Measurements from ENCODE around the gene CYP2W1. TPM values are rescaled to one million over a fixed set of nuclear protein-coding genes. Genes with fewer than 3 reads are reported as not detected.

The CYP2W1 gene
- total RNA-seq, 1 experiment from 2014 or later: not detected

DNA sequence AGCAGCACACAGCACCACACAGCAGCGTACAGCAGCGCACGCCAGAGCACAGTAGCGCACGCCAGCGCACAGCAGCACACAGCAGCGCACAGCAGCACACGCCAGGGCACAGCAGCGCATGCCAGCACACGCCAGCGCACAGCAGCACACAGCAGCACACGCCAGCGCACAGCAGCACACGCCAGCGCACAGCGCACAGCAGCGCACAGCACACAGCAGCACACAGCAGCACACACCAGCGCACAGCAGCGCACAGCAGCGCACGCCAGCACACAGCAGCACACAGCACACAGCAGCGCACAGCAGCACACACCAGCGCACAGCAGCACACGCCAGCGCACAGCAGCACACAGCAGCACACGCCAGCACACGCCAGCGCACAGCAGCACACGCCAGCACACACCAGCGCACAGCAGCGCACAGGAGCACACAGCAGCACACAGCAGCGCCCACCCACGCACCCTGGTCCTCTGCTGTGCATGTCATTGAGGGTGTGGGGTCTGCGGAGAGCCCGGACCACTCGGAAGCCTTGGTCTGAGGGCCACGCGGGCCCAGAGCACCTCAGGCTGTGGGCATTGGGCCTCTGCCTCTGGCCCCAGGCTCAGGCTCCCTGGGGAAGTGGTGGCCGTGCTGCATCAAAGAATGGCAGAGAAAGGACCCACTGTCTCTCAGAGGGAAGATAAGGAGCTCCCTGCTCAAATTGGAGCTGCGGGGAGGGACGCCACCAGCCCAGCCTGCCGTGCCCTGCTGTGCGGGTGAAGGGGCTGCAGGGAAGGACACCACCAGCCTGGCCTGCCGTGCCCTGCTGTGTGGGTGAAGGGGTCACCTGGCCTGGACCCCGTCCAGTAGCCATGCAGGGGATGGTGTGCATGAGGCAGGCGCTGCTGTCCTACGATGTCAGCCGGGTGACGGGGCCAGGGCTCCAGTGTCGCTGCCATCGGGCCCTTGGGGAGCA, 33.9 kb downstream of the CYP2W1 start:
- no peaks in the 10 kb centered on the region for H4K20me1 ChIP-seq (ENCODE audit: insufficient read depth)
- BruUV-seq (replicated peaks): no TSS peak
- ChIA-PET POLR2A (no interaction called here), CTCF (no interaction called here), RAD21 (ENCODE audit: low non-redundant PET in 1 of 2, low total read pairs in 2 of 2, uncharacterized antibody in 2 of 2, unreplicated experiment in 2 of 2) (no interaction called here)
- DNase-seq (ENCODE audit: low read depth, low spot score) (no peak), ATAC-seq (no peak)
- peaks cover 0 to 9% of the 10 kb centered on the region in 2 experiments; a peak in 1 of 4 replicates for H3K36me3 ChIP-seq (ENCODE audit: control insufficient read depth in 1 of 2, insufficient read depth in 2 of 2, low read length in 2 of 2)
- H3K9ac ChIP-seq (ENCODE audit: low read length): no peak overlapping the region
- no peaks in the 10 kb centered on the region for H3K4me1 ChIP-seq (ENCODE audit: control insufficient read depth in 1 of 2, insufficient read depth in 2 of 2, low read length in 2 of 2)
- no peaks in the 10 kb centered on the region for H3K27me3 ChIP-seq (ENCODE audit: insufficient read depth, low read length)
- H3K27ac ChIP-seq (ENCODE audit: low read depth, low read length): no peak overlapping the region; the same call in 1 of the 2 replicates
- intact Hi-C loops (cut with micrococcal nuclease): no loop called here
- no peaks in the 10 kb centered on the region for H3K9me3 ChIP-seq (ENCODE audit: control insufficient read depth in 1 of 2, insufficient read depth in 1 of 2, low read depth in 1 of 2, low read length in 2 of 2)
- peaks cover 5% of the 10 kb centered on the region; the same call in 1 of the 2 replicates for H3K79me2 ChIP-seq (ENCODE audit: insufficient read depth, low read length)
- no peak overlapping the region for H2AFZ ChIP-seq (ENCODE audit: low read depth, low read length, poor library complexity, severe bottlenecking)
- H3K9me2 ChIP-seq (ENCODE audit: insufficient read depth): no peaks in the 10 kb centered on the region
- no peak overlapping the region for H3K4me2 ChIP-seq (ENCODE audit: low read length)
- no peak overlapping the region for H3K4me3 ChIP-seq (replicated peaks in 1 of 2; ENCODE audit: low read depth in 1 of 2, low read length in 2 of 2)
- no peak for TF ChIP-seq JUND (IDR thresholded peaks at IDR 0.05)

DNA sequence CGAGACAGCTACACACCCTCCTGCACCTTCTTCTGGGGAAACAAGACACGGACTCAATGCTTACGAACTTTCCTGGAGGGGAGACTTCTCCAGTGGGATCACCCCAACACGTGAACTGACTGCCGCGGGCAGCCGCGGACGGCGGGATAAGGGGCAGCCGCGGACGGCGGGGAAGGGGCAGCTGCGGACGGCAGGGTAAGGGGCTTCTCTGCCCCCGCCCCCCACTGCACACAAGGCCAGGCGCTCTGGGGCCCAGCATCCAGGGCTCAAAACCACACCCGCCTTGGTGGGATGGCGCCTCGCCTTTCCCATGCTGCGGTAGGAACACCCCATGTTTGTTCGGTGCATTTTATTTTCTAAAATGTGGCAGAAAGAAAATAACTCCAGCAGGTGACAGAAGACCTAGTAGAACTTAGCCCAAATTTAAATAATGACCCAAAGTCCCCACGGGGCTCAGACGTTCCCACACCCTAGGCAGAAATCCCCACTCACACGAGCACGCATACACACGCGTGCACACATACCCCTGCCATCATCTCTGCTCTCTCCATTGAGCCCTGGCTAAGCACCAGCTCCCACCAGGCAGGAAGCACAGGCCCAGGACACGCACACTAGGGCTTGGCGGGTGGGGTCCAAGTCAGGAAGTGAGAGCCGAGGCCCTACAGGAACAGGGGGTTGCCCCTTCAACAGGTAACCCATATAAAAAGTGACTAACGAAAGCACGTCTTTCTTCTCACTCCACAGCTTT, 34.8 kb downstream of the CYP2W1 start:
- Histone ChIP-seq H3K9me2 (ENCODE audit: insufficient read depth) (no peaks in the 10 kb centered on the region), H2AFZ (ENCODE audit: low read depth, low read length, poor library complexity, severe bottlenecking) (no peak overlapping the region), H3K79me2 (ENCODE audit: insufficient read depth, low read length) (peaks cover 9% of the 10 kb centered on the region; the same call in 1 of the 2 replicates), H3K9me3 (ENCODE audit: control insufficient read depth in 1 of 2, insufficient read depth in 1 of 2, low read depth in 1 of 2, low read length in 2 of 2) (no peaks in the 10 kb centered on the region), H3K27me3 (ENCODE audit: insufficient read depth, low read length) (no peaks in the 10 kb centered on the region), H3K36me3 (ENCODE audit: control insufficient read depth in 1 of 2, insufficient read depth in 2 of 2, low read length in 2 of 2) (peaks cover 0 to 9% of the 10 kb centered on the region in 2 experiments; a peak in 1 of 4 replicates), H4K20me1 (ENCODE audit: insufficient read depth) (no peaks in the 10 kb centered on the region), H3K4me2 (ENCODE audit: low read length) (no peak overlapping the region), H3K27ac (ENCODE audit: low read depth, low read length) (no peak overlapping the region), H3K4me1 (ENCODE audit: control insufficient read depth in 1 of 2, insufficient read depth in 2 of 2, low read length in 2 of 2) (no peaks in the 10 kb centered on the region), H3K4me3 (replicated peaks in 1 of 2; ENCODE audit: low read depth in 1 of 2, low read length in 2 of 2) (no peak overlapping the region), H3K9ac (ENCODE audit: low read length) (no peak overlapping the region)
- ChIA-PET POLR2A (no interaction called here), RAD21 (ENCODE audit: low non-redundant PET in 1 of 2, low total read pairs in 2 of 2, uncharacterized antibody in 2 of 2, unreplicated experiment in 2 of 2) (no interaction called here), CTCF (no interaction called here)
- no peak for ATAC-seq
- BruUV-seq (replicated peaks): no TSS peak
- intact Hi-C loops (cut with micrococcal nuclease): no loop called here
- no peak for DNase-seq (ENCODE audit: low read depth, low spot score)
- TF ChIP-seq, protein P1, sequence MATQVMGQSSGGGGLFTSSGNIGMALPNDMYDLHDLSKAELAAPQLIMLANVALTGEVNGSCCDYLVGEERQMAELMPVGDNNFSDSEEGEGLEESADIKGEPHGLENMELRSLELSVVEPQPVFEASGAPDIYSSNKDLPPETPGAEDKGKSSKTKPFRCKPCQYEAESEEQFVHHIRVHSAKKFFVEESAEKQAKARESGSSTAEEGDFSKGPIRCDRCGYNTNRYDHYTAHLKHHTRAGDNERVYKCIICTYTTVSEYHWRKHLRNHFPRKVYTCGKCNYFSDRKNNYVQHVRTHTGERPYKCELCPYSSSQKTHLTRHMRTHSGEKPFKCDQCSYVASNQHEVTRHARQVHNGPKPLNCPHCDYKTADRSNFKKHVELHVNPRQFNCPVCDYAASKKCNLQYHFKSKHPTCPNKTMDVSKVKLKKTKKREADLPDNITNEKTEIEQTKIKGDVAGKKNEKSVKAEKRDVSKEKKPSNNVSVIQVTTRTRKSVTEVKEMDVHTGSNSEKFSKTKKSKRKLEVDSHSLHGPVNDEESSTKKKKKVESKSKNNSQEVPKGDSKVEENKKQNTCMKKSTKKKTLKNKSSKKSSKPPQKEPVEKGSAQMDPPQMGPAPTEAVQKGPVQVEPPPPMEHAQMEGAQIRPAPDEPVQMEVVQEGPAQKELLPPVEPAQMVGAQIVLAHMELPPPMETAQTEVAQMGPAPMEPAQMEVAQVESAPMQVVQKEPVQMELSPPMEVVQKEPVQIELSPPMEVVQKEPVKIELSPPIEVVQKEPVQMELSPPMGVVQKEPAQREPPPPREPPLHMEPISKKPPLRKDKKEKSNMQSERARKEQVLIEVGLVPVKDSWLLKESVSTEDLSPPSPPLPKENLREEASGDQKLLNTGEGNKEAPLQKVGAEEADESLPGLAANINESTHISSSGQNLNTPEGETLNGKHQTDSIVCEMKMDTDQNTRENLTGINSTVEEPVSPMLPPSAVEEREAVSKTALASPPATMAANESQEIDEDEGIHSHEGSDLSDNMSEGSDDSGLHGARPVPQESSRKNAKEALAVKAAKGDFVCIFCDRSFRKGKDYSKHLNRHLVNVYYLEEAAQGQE (IDR thresholded peaks at IDR 0.05; ENCODE audit: low read depth): no peak
- TF ChIP-seq CBX3 (IDR thresholded peaks at IDR 0.05; ENCODE audit: low read depth) (no peak), EZH2 (IDR thresholded peaks at IDR 0.05) (no peak), FOSL1 (IDR thresholded peaks at IDR 0.05; ENCODE audit: low read depth) (no peak), POLR2A (IDR thresholded peaks at IDR 0.05; ENCODE audit: borderline replicate concordance, extremely low read depth, insufficient read depth, insufficient read length) (no peak)
- TF ChIP-seq, protein P2, sequence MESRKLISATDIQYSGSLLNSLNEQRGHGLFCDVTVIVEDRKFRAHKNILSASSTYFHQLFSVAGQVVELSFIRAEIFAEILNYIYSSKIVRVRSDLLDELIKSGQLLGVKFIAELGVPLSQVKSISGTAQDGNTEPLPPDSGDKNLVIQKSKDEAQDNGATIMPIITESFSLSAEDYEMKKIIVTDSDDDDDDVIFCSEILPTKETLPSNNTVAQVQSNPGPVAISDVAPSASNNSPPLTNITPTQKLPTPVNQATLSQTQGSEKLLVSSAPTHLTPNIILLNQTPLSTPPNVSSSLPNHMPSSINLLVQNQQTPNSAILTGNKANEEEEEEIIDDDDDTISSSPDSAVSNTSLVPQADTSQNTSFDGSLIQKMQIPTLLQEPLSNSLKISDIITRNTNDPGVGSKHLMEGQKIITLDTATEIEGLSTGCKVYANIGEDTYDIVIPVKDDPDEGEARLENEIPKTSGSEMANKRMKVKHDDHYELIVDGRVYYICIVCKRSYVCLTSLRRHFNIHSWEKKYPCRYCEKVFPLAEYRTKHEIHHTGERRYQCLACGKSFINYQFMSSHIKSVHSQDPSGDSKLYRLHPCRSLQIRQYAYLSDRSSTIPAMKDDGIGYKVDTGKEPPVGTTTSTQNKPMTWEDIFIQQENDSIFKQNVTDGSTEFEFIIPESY (IDR thresholded peaks at IDR 0.05; ENCODE audit: extremely low read depth, insufficient replicate concordance, low read length): no peak
- TF ChIP-seq, protein P3, sequence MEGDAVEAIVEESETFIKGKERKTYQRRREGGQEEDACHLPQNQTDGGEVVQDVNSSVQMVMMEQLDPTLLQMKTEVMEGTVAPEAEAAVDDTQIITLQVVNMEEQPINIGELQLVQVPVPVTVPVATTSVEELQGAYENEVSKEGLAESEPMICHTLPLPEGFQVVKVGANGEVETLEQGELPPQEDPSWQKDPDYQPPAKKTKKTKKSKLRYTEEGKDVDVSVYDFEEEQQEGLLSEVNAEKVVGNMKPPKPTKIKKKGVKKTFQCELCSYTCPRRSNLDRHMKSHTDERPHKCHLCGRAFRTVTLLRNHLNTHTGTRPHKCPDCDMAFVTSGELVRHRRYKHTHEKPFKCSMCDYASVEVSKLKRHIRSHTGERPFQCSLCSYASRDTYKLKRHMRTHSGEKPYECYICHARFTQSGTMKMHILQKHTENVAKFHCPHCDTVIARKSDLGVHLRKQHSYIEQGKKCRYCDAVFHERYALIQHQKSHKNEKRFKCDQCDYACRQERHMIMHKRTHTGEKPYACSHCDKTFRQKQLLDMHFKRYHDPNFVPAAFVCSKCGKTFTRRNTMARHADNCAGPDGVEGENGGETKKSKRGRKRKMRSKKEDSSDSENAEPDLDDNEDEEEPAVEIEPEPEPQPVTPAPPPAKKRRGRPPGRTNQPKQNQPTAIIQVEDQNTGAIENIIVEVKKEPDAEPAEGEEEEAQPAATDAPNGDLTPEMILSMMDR (IDR thresholded peaks at IDR 0.05 in 2 of 3, conservative IDR thresholded peaks at IDR 0.05 in 1 of 3; ENCODE audit: borderline replicate concordance in 1 of 3, insufficient read depth in 1 of 3, low read depth in 2 of 3, low read length in 2 of 3): no peak
